GM19193 (cell line): ENCODE data around the gene AP2A1.

Experiments used
- POLR2A ChIP-seq: IDR thresholded peaks from 4 replicates; pipeline ENCODE4 v1.6.1; 2011; ENCODE audit not compliant: insufficient read depth, insufficient read length; ENCODE audit errors: extremely low read depth

The AP2A1 gene

DNA sequence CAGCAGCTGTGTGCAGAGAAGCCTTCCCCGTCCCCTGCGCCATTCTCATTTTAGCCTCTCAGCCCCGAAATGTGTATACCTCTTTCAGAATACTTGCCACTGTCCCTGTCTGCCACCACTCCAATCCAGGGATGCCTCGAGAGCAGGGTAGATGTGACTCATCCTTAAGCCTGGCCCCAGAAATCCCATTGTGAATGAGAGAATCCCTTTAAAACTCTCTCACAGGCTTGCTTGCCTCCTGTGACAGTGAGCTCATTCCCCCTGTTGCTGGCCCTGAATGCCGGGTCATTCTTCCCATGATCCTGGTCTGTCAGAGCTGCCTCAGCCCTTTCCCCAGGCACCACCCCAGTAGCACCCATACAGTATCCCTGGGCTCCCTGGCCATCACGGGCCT, 9.6 kb downstream of the AP2A1 start:
- no peak for TF ChIP-seq POLR2A

DNA sequence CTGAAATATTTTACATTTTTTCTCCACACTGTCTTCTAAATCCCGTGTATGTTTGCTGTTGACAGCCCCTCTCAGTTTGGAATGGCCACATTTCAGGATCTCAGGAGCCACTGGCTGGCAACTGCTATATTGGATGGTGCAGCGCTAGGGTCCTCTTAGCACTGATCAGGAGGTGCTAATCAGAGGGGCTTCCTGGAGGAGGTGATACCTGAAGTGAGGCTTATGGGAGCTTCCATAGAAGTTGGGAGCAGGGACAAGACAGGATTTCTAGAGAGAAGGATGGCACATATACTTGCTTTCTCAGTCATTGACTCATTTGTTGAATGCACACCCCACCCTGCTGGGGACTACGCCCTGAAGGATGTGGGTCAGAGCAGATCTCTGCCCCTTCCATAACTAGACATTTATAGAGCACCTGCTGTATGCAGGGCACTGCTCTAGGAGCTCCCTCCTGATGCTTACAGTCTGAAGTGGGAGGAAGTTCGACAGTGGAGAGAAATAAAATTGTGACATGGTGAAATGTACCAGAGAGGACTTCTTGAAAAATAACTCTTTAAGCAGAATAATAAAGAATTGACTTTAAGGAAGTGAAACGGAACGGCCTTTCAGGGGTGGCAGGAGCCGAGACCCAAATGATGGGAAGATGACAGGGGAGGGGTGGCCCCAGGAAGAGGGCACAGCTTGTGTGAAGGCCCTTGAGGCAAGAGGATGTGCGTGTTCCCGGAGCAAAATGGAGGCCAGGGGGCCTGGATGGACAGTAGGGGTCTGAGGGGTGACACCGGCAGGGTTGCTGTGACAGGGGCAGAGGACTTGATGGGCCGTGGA, 13.1 kb downstream of the AP2A1 start:
- TF ChIP-seq POLR2A, result no peak

DNA sequence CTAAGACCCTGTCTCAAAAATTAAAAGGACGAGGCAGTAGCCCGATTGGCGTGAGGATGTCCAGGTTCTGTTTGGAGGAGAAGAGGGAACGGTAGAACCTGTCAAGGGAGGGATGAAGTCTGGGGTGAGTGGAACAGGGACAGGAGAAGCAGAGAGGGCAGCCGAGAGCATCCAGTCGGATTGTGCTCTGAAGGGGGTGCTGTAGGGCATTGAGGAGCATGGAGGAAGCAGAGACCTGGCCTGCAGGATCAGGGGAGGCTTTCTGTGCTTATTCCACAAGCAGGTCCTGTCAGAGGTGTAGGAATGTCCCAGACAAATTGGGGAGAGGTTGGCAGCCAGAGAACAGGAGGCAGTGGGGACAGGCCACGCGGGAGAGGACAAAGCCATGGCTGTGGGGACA, 14.1 kb downstream of the AP2A1 start:
- TF ChIP-seq POLR2A, result no peak

GRCh38 chr19:49781394-49781793, 14.6 kb downstream of the AP2A1 start:
- no peak for TF ChIP-seq POLR2A

DNA sequence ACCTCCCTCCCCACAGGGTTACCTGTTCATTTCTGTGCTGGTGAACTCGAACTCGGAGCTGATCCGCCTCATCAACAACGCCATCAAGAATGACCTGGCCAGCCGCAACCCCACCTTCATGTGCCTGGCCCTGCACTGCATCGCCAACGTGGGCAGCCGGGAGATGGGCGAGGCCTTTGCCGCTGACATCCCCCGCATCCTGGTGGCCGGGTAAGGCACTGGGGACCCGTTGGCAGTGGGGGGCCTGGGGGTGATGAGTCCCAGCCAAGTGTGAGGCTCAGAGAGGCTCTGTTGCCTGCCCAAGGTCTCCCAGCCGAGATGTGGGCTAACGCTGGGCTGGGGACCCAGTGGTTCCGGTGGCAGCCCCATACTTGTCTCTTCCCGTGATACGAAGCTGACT, 15.7 kb downstream of the AP2A1 start:
- TF ChIP-seq POLR2A, result no peak

GRCh38 chr19:49786376-49786820, 19.6 kb downstream of the AP2A1 start:
- TF ChIP-seq POLR2A, result no peak

- TF ChIP-seq POLR2A, result no peak
Measured at GRCh38 chr19:49787746-49788145, 20.9 kb downstream of the AP2A1 start.

GRCh38 chr19:49788857-49789256, 22.1 kb downstream of the AP2A1 start:
- no peak for TF ChIP-seq POLR2A

DNA sequence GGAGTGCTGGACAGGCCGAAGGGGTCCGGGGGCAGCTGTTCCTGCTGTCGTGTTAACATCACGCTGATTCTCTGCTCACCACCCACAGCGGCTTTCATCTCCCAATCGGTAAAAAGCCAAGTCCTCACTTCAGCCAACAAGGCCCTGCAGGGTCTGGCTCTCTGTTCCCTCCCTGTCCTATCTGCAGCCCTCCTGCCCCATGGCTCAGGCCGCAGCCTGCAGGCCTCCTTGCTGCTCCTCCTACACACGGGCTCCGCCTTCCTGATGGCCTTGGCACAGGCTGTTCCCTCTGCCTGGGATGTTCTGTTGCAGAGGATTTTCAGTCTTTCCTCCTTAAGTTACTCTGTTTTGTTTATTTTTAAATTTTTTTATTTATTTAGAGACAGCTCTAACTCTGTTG, 24.1 kb downstream of the AP2A1 start:
- no peak for TF ChIP-seq POLR2A

- TF ChIP-seq POLR2A, result no peak
Measured at GRCh38 chr19:49791776-49792445, 25.1 kb downstream of the AP2A1 start.

- TF ChIP-seq POLR2A, result no peak
Measured at GRCh38 chr19:49792829-49793560, 26.2 kb downstream of the AP2A1 start.

DNA sequence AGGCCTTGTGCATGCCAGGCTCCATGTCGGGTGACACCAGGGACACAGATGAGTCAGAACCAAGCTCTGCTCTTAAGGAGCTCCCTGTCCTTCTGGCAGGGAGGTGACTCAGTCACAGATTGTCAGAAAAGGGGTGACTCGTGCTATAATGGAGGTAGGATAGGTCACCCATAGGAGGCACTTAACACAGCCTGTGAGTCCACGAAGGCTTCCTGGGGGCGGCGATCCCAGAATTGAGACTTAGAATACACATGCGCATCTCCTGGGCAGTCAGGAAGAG, 26.7 kb downstream of the AP2A1 start:
- no peak for TF ChIP-seq POLR2A

GRCh38 chr19:49795615-49796014, 28.8 kb downstream of the AP2A1 start:
- no peak for TF ChIP-seq POLR2A

GRCh38 chr19:49798574-49798973, 31.8 kb downstream of the AP2A1 start:
- no peak for TF ChIP-seq POLR2A

DNA sequence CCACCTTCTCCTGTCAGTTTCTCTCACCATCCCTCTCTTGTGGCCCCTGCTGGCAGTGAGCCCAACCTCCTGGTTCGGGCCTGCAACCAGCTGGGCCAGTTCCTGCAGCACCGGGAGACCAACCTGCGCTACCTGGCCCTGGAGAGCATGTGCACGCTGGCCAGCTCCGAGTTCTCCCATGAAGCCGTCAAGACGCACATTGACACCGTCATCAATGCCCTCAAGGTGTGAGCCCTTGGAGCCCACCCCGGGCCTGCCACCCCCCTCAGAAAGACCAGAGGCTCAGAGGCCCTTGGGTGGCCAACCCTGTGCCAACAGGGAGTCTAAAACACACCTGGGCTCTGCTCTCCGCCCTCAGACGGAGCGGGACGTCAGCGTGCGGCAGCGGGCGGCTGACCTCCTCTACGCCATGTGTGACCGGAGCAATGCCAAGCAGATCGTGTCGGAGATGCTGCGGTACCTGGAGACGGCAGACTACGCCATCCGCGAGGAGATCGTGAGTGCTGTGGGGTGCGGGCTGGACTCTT, 32.5 kb downstream of the AP2A1 start:
- TF ChIP-seq POLR2A, result no peak
